ENCODE results near the gene TNRC6B.

The TNRC6B gene

GRCh38 chr22:40285513-40285912 lies 107.8 kb downstream of the TNRC6B start:
- Histone ChIP-seq H2AK5ac (ENCODE audit: low read length, severe bottlenecking) (no peak overlapping the region), H3K14ac (ENCODE audit: low read length in 2 of 2) (no peak overlapping the region), H3K36me3 (ENCODE audit: control insufficient read depth in 1 of 2, insufficient read depth in 2 of 2, low read depth in 1 of 2, low read length in 2 of 2) (peaks cover 29 to 87% of the 10 kb centered on the region in 2 experiments), H2BK120ac (ENCODE audit: low read depth, low read length) (no peak overlapping the region), H2AFZ (ENCODE audit: low read depth, low read length) (no peak overlapping the region), H3K4me1 (ENCODE audit: control insufficient read depth, insufficient read depth, low read depth, low read length) (peaks cover 4% of the 10 kb centered on the region), H3K79me1 (replicated peaks; ENCODE audit: low read length, poor library complexity, severe bottlenecking) (peaks cover 28% of the 10 kb centered on the region), H2BK5ac (ENCODE audit: low read depth, low read length, poor library complexity, severe bottlenecking) (no peak overlapping the region), H3K4ac (ENCODE audit: low read depth in 1 of 2, low read length in 2 of 2) (no peak overlapping the region), H3K4me2 (ENCODE audit: low read length, poor library complexity, severe bottlenecking) (no peak overlapping the region), H2BK15ac (ENCODE audit: low read depth, poor library complexity, severe bottlenecking) (no peak overlapping the region), H3K9me3 (ENCODE audit: control insufficient read depth, low read length) (no peaks in the 10 kb centered on the region), H3K4me3 (ENCODE audit: insufficient read depth in 1 of 2, low read depth in 1 of 2, low read length in 2 of 2) (no peak overlapping the region), H3K23ac (ENCODE audit: low read length in 2 of 2) (no peak overlapping the region), H3K18ac (ENCODE audit: low read depth in 1 of 2, low read length in 2 of 2) (no peak overlapping the region), H3K27me3 (ENCODE audit: control insufficient read depth in 1 of 2, insufficient read depth in 1 of 2, low read length in 2 of 2) (no peaks in the 10 kb centered on the region), H3K27ac (ENCODE audit: low read length, poor library complexity, severe bottlenecking) (no peak overlapping the region), H2BK12ac (ENCODE audit: low read length in 2 of 2) (no peak overlapping the region), H3K9ac (ENCODE audit: low read length) (no peak overlapping the region), H4K91ac (ENCODE audit: low read length) (no peak overlapping the region), H4K8ac (ENCODE audit: low read length) (no peak overlapping the region)
- over 99% methylated on average over 6 of the region's 7 CpGs for WGBS
- DNase-seq = no peak

DNA sequence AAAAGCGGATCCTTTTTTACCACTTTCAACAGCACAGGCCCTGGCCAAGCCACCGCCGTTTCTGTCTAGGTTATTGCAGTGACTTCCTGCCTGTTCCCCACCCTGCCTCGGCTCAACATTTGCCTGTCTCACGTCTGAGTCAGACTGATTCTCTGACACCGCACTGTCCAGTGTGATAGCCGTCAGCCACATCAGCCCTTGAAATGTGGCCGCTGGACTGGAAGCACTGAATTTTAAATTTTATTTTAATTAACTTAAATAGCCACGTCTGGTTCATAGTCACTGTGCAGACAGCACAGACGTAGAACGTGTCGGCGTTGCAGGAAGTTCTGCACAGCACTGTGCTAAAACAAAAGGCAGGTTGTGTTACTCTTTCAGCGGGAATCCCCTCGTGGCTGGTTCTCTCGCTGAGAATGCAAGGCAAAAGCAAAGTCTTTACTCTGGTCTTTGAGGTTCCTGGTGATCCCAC lies 112.3 kb downstream of the TNRC6B start:
- WGBS = 76% methylated on average over 16 of the region's 16 CpGs
- H3K9me3 ChIP-seq (ENCODE audit: control insufficient read depth, low read length) = no peaks in the 10 kb centered on the region
- H4K8ac ChIP-seq (ENCODE audit: low read length) = no peak overlapping the region
- H3K4me3 ChIP-seq (ENCODE audit: insufficient read depth in 1 of 2, low read depth in 1 of 2, low read length in 2 of 2) = no peak overlapping the region
- H3K18ac ChIP-seq (ENCODE audit: low read depth in 1 of 2, low read length in 2 of 2) = no peak overlapping the region
- no peak overlapping the region for H3K9ac ChIP-seq (ENCODE audit: low read length)
- H3K79me1 ChIP-seq (replicated peaks; ENCODE audit: low read length, poor library complexity, severe bottlenecking) = peaks cover 31% of the 10 kb centered on the region
- no peak overlapping the region for H3K14ac ChIP-seq (ENCODE audit: low read length in 2 of 2)
- H2AK5ac ChIP-seq (ENCODE audit: low read length, severe bottlenecking) = no peak overlapping the region
- DNase-seq = peak; percentile 30
- H3K27ac ChIP-seq (ENCODE audit: low read length, poor library complexity, severe bottlenecking) = no peak overlapping the region
- H4K91ac ChIP-seq (ENCODE audit: low read length) = no peak overlapping the region
- no peak overlapping the region for H2BK12ac ChIP-seq (ENCODE audit: low read length in 2 of 2)
- H3K4me1 ChIP-seq (ENCODE audit: control insufficient read depth, insufficient read depth, low read depth, low read length) = peaks cover 2% of the 10 kb centered on the region
- peaks cover 38 to 78% of the 10 kb centered on the region in 2 experiments for H3K36me3 ChIP-seq (ENCODE audit: control insufficient read depth in 1 of 2, insufficient read depth in 2 of 2, low read depth in 1 of 2, low read length in 2 of 2)
- no peak overlapping the region for H3K4ac ChIP-seq (ENCODE audit: low read depth in 1 of 2, low read length in 2 of 2)
- H3K23ac ChIP-seq (ENCODE audit: low read length in 2 of 2) = no peak overlapping the region
- H2BK15ac ChIP-seq (ENCODE audit: low read depth, poor library complexity, severe bottlenecking) = no peak overlapping the region
- H2BK120ac ChIP-seq (ENCODE audit: low read depth, low read length) = no peak overlapping the region
- H2BK5ac ChIP-seq (ENCODE audit: low read depth, low read length, poor library complexity, severe bottlenecking) = no peak overlapping the region
- no peak overlapping the region for H3K4me2 ChIP-seq (ENCODE audit: low read length, poor library complexity, severe bottlenecking)
- H2AFZ ChIP-seq (ENCODE audit: low read depth, low read length) = no peak overlapping the region
- H3K27me3 ChIP-seq (ENCODE audit: control insufficient read depth in 1 of 2, insufficient read depth in 1 of 2, low read length in 2 of 2) = no peaks in the 10 kb centered on the region

DNA sequence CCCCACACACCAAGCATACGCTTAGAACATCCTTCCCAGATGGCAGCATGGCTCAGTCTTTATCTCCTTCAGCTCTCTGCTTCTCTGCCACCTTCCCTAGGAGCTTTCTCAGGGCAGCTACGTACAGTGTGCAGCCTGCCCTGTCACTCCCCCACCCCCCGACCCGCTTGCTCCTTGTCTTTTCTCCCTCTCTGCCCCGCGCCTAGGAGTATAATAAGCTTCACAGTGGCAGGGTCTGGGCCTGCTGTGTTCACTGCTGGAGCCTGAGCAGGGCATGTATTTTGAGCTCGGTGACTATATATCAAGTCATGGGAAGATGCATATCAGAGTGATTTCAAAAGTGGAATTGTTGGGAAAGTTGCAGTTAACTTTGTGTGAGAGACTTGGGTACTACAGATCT lies 112.8 kb downstream of the TNRC6B start:
- Histone ChIP-seq H3K14ac (ENCODE audit: low read length in 2 of 2) (no peak overlapping the region), H3K4ac (ENCODE audit: low read depth in 1 of 2, low read length in 2 of 2) (no peak overlapping the region), H3K9me3 (ENCODE audit: control insufficient read depth, low read length) (no peaks in the 10 kb centered on the region), H4K8ac (ENCODE audit: low read length) (no peak overlapping the region), H3K27me3 (ENCODE audit: control insufficient read depth in 1 of 2, insufficient read depth in 1 of 2, low read length in 2 of 2) (no peaks in the 10 kb centered on the region), H3K23ac (ENCODE audit: low read length in 2 of 2) (no peak overlapping the region), H3K36me3 (ENCODE audit: control insufficient read depth in 1 of 2, insufficient read depth in 2 of 2, low read depth in 1 of 2, low read length in 2 of 2) (peaks cover 38 to 76% of the 10 kb centered on the region in 2 experiments), H2AFZ (ENCODE audit: low read depth, low read length) (no peak overlapping the region), H2BK12ac (ENCODE audit: low read length in 2 of 2) (no peak overlapping the region), H3K4me2 (ENCODE audit: low read length, poor library complexity, severe bottlenecking) (no peak overlapping the region), H2AK5ac (ENCODE audit: low read length, severe bottlenecking) (no peak overlapping the region), H2BK15ac (ENCODE audit: low read depth, poor library complexity, severe bottlenecking) (no peak overlapping the region), H3K9ac (ENCODE audit: low read length) (no peak overlapping the region), H3K4me1 (ENCODE audit: control insufficient read depth, insufficient read depth, low read depth, low read length) (peaks cover 2% of the 10 kb centered on the region), H3K27ac (ENCODE audit: low read length, poor library complexity, severe bottlenecking) (no peak overlapping the region), H3K18ac (ENCODE audit: low read depth in 1 of 2, low read length in 2 of 2) (no peak overlapping the region), H3K4me3 (ENCODE audit: insufficient read depth in 1 of 2, low read depth in 1 of 2, low read length in 2 of 2) (no peak overlapping the region), H2BK5ac (ENCODE audit: low read depth, low read length, poor library complexity, severe bottlenecking) (no peak overlapping the region), H2BK120ac (ENCODE audit: low read depth, low read length) (no peak overlapping the region), H3K79me1 (replicated peaks; ENCODE audit: low read length, poor library complexity, severe bottlenecking) (peaks cover 30% of the 10 kb centered on the region), H4K91ac (ENCODE audit: low read length) (no peak overlapping the region)
- 95% methylated on average over 7 of the region's 7 CpGs for WGBS
- no peak for DNase-seq

GRCh38 chr22:40294696-40295095 lies 117.0 kb downstream of the TNRC6B start:
- Histone ChIP-seq H3K4me3 (ENCODE audit: insufficient read depth in 1 of 2, low read depth in 1 of 2, low read length in 2 of 2) (no peak overlapping the region), H3K4me1 (ENCODE audit: control insufficient read depth, insufficient read depth, low read depth, low read length) (no peaks in the 10 kb centered on the region), H3K4ac (ENCODE audit: low read depth in 1 of 2, low read length in 2 of 2) (no peak overlapping the region), H3K9me3 (ENCODE audit: control insufficient read depth, low read length) (no peaks in the 10 kb centered on the region), H3K9ac (ENCODE audit: low read length) (no peak overlapping the region), H2BK5ac (ENCODE audit: low read depth, low read length, poor library complexity, severe bottlenecking) (no peak overlapping the region), H3K23ac (ENCODE audit: low read length in 2 of 2) (no peak overlapping the region), H3K27me3 (ENCODE audit: control insufficient read depth in 1 of 2, insufficient read depth in 1 of 2, low read length in 2 of 2) (no peaks in the 10 kb centered on the region), H4K8ac (ENCODE audit: low read length) (no peak overlapping the region), H3K27ac (ENCODE audit: low read length, poor library complexity, severe bottlenecking) (no peak overlapping the region), H2AFZ (ENCODE audit: low read depth, low read length) (no peak overlapping the region), H3K36me3 (ENCODE audit: control insufficient read depth in 1 of 2, insufficient read depth in 2 of 2, low read depth in 1 of 2, low read length in 2 of 2) (peaks cover 34 to 60% of the 10 kb centered on the region in 2 experiments), H3K14ac (ENCODE audit: low read length in 2 of 2) (no peak overlapping the region), H2BK15ac (ENCODE audit: low read depth, poor library complexity, severe bottlenecking) (no peak overlapping the region), H3K79me1 (replicated peaks; ENCODE audit: low read length, poor library complexity, severe bottlenecking) (peaks cover 28% of the 10 kb centered on the region), H2BK12ac (ENCODE audit: low read length in 2 of 2) (no peak overlapping the region), H2AK5ac (ENCODE audit: low read length, severe bottlenecking) (no peak overlapping the region), H3K18ac (ENCODE audit: low read depth in 1 of 2, low read length in 2 of 2) (no peak overlapping the region), H2BK120ac (ENCODE audit: low read depth, low read length) (no peak overlapping the region), H4K91ac (ENCODE audit: low read length) (no peak overlapping the region), H3K4me2 (ENCODE audit: low read length, poor library complexity, severe bottlenecking) (no peak overlapping the region)
- WGBS = 98% methylated on average over 3 of the region's 3 CpGs
- DNase-seq = no peak

All from mesenchymal stem cell (in vitro differentiated cells and primary cell).